H1 (cell line): ENCODE data around the gene AGFG2. TPM values are rescaled to one million over a fixed set of nuclear protein-coding genes. Genes with fewer than 3 reads are reported as not detected.

Source experiments
- CTCF ChIA-PET: fragments of 300-600 bp; sonication (Branson Sonifier 250); formaldehyde crosslinking; loops from one replicate; lab custom pipeline; 2021; ENCODE audit not compliant: partially characterized antibody; lab: Charles Lee
- POLR2A ChIA-PET: fragments of 300-600 bp; sonication (Branson Sonifier 250); formaldehyde crosslinking; loops from one replicate; lab custom pipeline; 2021; ENCODE audit warnings: inconsistent platforms; ENCODE audit not compliant: partially characterized antibody; lab: Charles Lee
- DNase-seq, 2 experiments: peaks; one replicate each; pipeline versions ENCODE4 v3.0.0 to v3.0.0-alpha.2; 2010 to 2022; ENCODE audit warnings: low spot score in 2 of 2, low read depth in 1 of 2, mixed read lengths in 1 of 2
- FAIRE-seq: peaks from 2 replicates; lab custom pipeline; 2011; peaks lifted over from hg19 to GRCh38; lab: Jason Lieb, UNC
- H2AFZ ChIP-seq: 2 replicates; pipeline ENCODE4 v1.8.1; 2012; ENCODE audit warnings: low read length, inconsistent platforms
- H2AK5ac ChIP-seq: 2 replicates; pipeline ENCODE4 v1.6.1; 2013; ENCODE audit warnings: low read depth, low read length
- H2BK120ac ChIP-seq: replicated peaks from 2 replicates; pipeline ENCODE3; 2013; ENCODE audit warnings: low read depth, low read length, inconsistent platforms
- H2BK12ac ChIP-seq: 2 replicates; pipeline ENCODE4 v1.6.1; 2013; ENCODE audit warnings: low read depth, low read length
- H2BK15ac ChIP-seq: 2 replicates; pipeline ENCODE4 v1.6.1; 2013; ENCODE audit warnings: low read length
- H2BK20ac ChIP-seq: 2 replicates; pipeline ENCODE4 v1.6.1; 2013; ENCODE audit warnings: low read length
- H2BK5ac ChIP-seq: 2 replicates; pipeline ENCODE4 v1.6.1; 2013; ENCODE audit warnings: low read depth, low read length
- H3K14ac ChIP-seq: 2 replicates; pipeline ENCODE4 v1.6.1; 2013; ENCODE audit warnings: inconsistent platforms; ENCODE audit not compliant: insufficient read length
- H3K18ac ChIP-seq: 2 replicates; pipeline ENCODE4 v1.6.1; 2013; ENCODE audit warnings: low read length; ENCODE audit errors: extremely low read depth
- H3K23ac ChIP-seq: 2 replicates; pipeline ENCODE4 v1.6.1; 2013; ENCODE audit warnings: inconsistent platforms; ENCODE audit not compliant: insufficient read length
- H3K23me2 ChIP-seq: 2 replicates; pipeline ENCODE4 v1.6.1; 2013; ENCODE audit warnings: low read depth, low read length
- H3K27ac ChIP-seq: 2 replicates; pipeline ENCODE4 v1.6.1; 2011; ENCODE audit warnings: low read depth, low read length, inconsistent platforms
- H3K27me3 ChIP-seq, 4 experiments: replicated peaks in 1 of 4; 1 replicate in 1 of 4; 2 replicates in 3 of 4; pipeline versions ENCODE4 v1.6.1 to v1.8.1; 2011 to 2013; ENCODE audit warnings: low read length in 3 of 4, mild to moderate bottlenecking in 3 of 4, inconsistent platforms in 2 of 4, mixed read lengths in 2 of 4, moderate library complexity in 1 of 4; ENCODE audit not compliant: control insufficient read depth in 3 of 4, insufficient read depth in 3 of 4; ENCODE audit errors: extremely low read depth in 1 of 4
- H3K36me3 ChIP-seq, 4 experiments: 2 replicates each; pipeline versions ENCODE4 v1.6.1 to v1.8.1; 2011 to 2013; ENCODE audit warnings: mild to moderate bottlenecking in 4 of 4, low read length in 3 of 4, moderate library complexity in 2 of 4, control low read depth in 1 of 4, inconsistent platforms in 1 of 4; ENCODE audit not compliant: insufficient read depth in 4 of 4, control insufficient read depth in 2 of 4
- H3K4ac ChIP-seq: replicated peaks from 2 replicates; pipeline ENCODE3; 2013; ENCODE audit warnings: low read length, low read depth, mixed read lengths, inconsistent platforms; ENCODE audit not compliant: insufficient read length
- H3K4me1 ChIP-seq, 4 experiments: replicated peaks in 1 of 4; 1 replicate in 1 of 4; 2 replicates in 3 of 4; pipeline versions ENCODE4 v1.6.1 to v1.8.1; 2011 to 2013; ENCODE audit warnings: low read length in 3 of 4, inconsistent platforms in 2 of 4, mixed read lengths in 1 of 4; ENCODE audit not compliant: insufficient read depth in 4 of 4, control insufficient read depth in 3 of 4
- H3K4me2 ChIP-seq, 2 experiments: 2 replicates each; pipeline versions ENCODE4 v1.6.1 to v1.8.1; 2011 to 2013; ENCODE audit warnings: low read depth in 2 of 2, low read length in 2 of 2, control low read depth in 1 of 2, inconsistent platforms in 1 of 2, mild to moderate bottlenecking in 1 of 2; ENCODE audit not compliant: insufficient read depth in 1 of 2
- H3K4me3 ChIP-seq, 4 experiments: fragments of 200-600, 300-600 bp in 1 of 4; sonication (generic), shearing (Covaris generic), sonication (Bioruptor Twin) in 1 of 4; 2 replicates each; pipeline versions ENCODE4 v1.5.1 to v1.8.1; 2011 to 2016; ENCODE audit warnings: low read length in 4 of 4, low read depth in 3 of 4, control low read depth in 2 of 4, inconsistent platforms in 2 of 4, mild to moderate bottlenecking in 2 of 4, mixed read lengths in 1 of 4, moderate library complexity in 1 of 4; ENCODE audit not compliant: insufficient read depth in 2 of 4; ENCODE audit errors: extremely low read depth in 1 of 4
- H3K56ac ChIP-seq: replicated peaks from 2 replicates; pipeline ENCODE3; 2013; ENCODE audit warnings: low read depth, mild to moderate bottlenecking, mixed read lengths, low read length, inconsistent platforms; ENCODE audit not compliant: insufficient read length
- H3K79me1 ChIP-seq: 2 replicates; pipeline ENCODE4 v1.6.1; 2013; ENCODE audit warnings: low read depth, low read length, control low read depth
- H3K79me2 ChIP-seq, 2 experiments: 2 replicates each; pipeline versions ENCODE4 v1.6.1 to v1.8.1; 2012 to 2013; ENCODE audit warnings: low read length in 2 of 2, mild to moderate bottlenecking in 2 of 2, inconsistent platforms in 1 of 2; ENCODE audit not compliant: insufficient read depth in 2 of 2, control insufficient read depth in 1 of 2
- H3K9ac ChIP-seq, 4 experiments: replicated peaks in 1 of 4; 1 replicate in 1 of 4; 2 replicates in 3 of 4; pipeline versions ENCODE4 v1.6.1 to v1.8.1; 2011 to 2013; ENCODE audit warnings: low read depth in 3 of 4, low read length in 3 of 4, control low read depth in 2 of 4, mild to moderate bottlenecking in 2 of 4, moderate library complexity in 2 of 4, inconsistent platforms in 1 of 4; ENCODE audit errors: extremely low read depth in 1 of 4
- H3K9me3 ChIP-seq, 2 experiments: 2 replicates each; pipeline versions ENCODE4 v1.6.1 to v1.8.1; 2012 to 2013; ENCODE audit warnings: mild to moderate bottlenecking in 2 of 2, moderate library complexity in 2 of 2, control low read depth in 1 of 2, inconsistent platforms in 1 of 2, low read depth in 1 of 2, low read length in 1 of 2, mixed read lengths in 1 of 2; ENCODE audit not compliant: insufficient read depth in 2 of 2
- H4K20me1 ChIP-seq, 2 experiments: replicated peaks in 1 of 2; 2 replicates each; pipeline versions ENCODE3 to v1.8.1; 2011 to 2013; ENCODE audit warnings: inconsistent platforms in 2 of 2, low read length in 2 of 2, mild to moderate bottlenecking in 1 of 2; ENCODE audit not compliant: insufficient read depth in 2 of 2, control insufficient read depth in 1 of 2
- H4K5ac ChIP-seq: 2 replicates; pipeline ENCODE4 v1.6.1; 2013; ENCODE audit warnings: low read length, low read depth, mixed read lengths, inconsistent platforms; ENCODE audit not compliant: insufficient read length
- H4K8ac ChIP-seq: 2 replicates; pipeline ENCODE4 v1.8.0; 2013; ENCODE audit warnings: mild to moderate bottlenecking, moderate library complexity, low read length, inconsistent platforms; ENCODE audit not compliant: insufficient read depth; ENCODE audit errors: extremely low read depth
- H4K91ac ChIP-seq: replicated peaks from 2 replicates; pipeline ENCODE3; 2013; ENCODE audit warnings: low read length, mixed read lengths, inconsistent platforms; ENCODE audit not compliant: insufficient read length
- BRCA1 ChIP-seq: IDR thresholded peaks from 2 replicates; pipeline ENCODE4 v1.6.1; 2012; ENCODE audit warnings: low read depth, low read length, improper control_type of control experiment
- CBX5 ChIP-seq: fragments of 300-800, 300-1000 bp; sonication (generic); IDR thresholded peaks from 2 replicates; pipeline ENCODE4 v1.7.1; 2016; ENCODE audit warnings: antibody characterized with exemption, low read length, low read depth
- GTF2F1 ChIP-seq: IDR thresholded peaks from 2 replicates; pipeline ENCODE4 v1.6.1; 2012; ENCODE audit warnings: low read depth, low read length, improper control_type of control experiment, borderline replicate concordance
- JUND ChIP-seq: IDR thresholded peaks from 2 replicates; pipeline ENCODE4 v1.6.1; 2011; ENCODE audit warnings: mild to moderate bottlenecking, improper control_type of control experiment, low read length
- KDM1A ChIP-seq: fragments of 200-600, 300-600 bp; sonication (generic); IDR thresholded peaks from 2 replicates; pipeline ENCODE4 v1.7.1; 2016; ENCODE audit warnings: mild to moderate bottlenecking, low read length, borderline replicate concordance
- KDM4A ChIP-seq: IDR thresholded peaks from one replicate; pipeline ENCODE4 v1.7.1; 2012; ENCODE audit warnings: low read depth, mild to moderate bottlenecking, moderate library complexity, low read length, inconsistent platforms; ENCODE audit not compliant: severe bottlenecking
- KDM5A ChIP-seq: fragments of 200-600 bp; IDR thresholded peaks from 2 replicates; pipeline ENCODE4 v1.7.1; 2012; ENCODE audit warnings: mild to moderate bottlenecking, low read length, inconsistent platforms, mixed read lengths
- POLR2AphosphoS5 ChIP-seq: IDR thresholded peaks from 2 replicates; pipeline ENCODE4 v1.6.1; 2011; ENCODE audit warnings: low read depth, low read length
- POU5F1 ChIP-seq: IDR thresholded peaks from 2 replicates; pipeline ENCODE4 v1.6.1; 2011; ENCODE audit warnings: low read depth, mild to moderate bottlenecking, low read length, moderate library complexity
- RAD21 ChIP-seq, 2 experiments: IDR thresholded peaks in 1 of 2; conservative IDR thresholded peaks in 1 of 2; 2 replicates each; pipeline ENCODE4 v1.6.1; 2011; ENCODE audit warnings: low read depth in 2 of 2, low read length in 2 of 2, improper control_type of control experiment in 1 of 2, inconsistent platforms in 1 of 2, mild to moderate bottlenecking in 1 of 2, moderate library complexity in 1 of 2
- RXRA ChIP-seq: IDR thresholded peaks from 2 replicates; pipeline ENCODE4 v1.6.1; 2011; ENCODE audit warnings: low read depth, mild to moderate bottlenecking, low read length, moderate library complexity; ENCODE audit not compliant: insufficient read depth
- SRF ChIP-seq: IDR thresholded peaks from 2 replicates; pipeline ENCODE4 v1.6.1; 2011; ENCODE audit warnings: mild to moderate bottlenecking, low read depth, low read length, moderate library complexity
- TCF12 ChIP-seq: IDR thresholded peaks from 2 replicates; pipeline ENCODE4 v1.6.1; 2011; ENCODE audit warnings: low read depth, mild to moderate bottlenecking, low read length
- TEAD4 ChIP-seq: IDR thresholded peaks from 2 replicates; pipeline ENCODE4 v1.6.1; 2012; ENCODE audit warnings: low read depth, low read length, inconsistent platforms, mixed read lengths
- YY1 ChIP-seq: IDR thresholded peaks from 2 replicates; pipeline ENCODE4 v1.6.1; 2011; ENCODE audit warnings: low read depth, mild to moderate bottlenecking, low read length
- WGBS, 2 experiments: shearing (Covaris generic) in 1 of 2; methylation state at CpG; one replicate each; pipeline versions ENCODE4 v1.1.6 to v1.1.7; 2013 to 2015; ENCODE audit warnings: low lambda C conversion rate in 2 of 2, mixed read lengths in 2 of 2, inconsistent platforms in 1 of 2, low coverage in 1 of 2, missing lambda C conversion rate in 1 of 2; ENCODE audit not compliant: insufficient replicate concordance in 2 of 2, insufficient coverage in 1 of 2, insufficient read length in 1 of 2; ENCODE audit errors: extremely low coverage in 1 of 2, missing lambda C conversion rate in 1 of 2; 5-methylcytosine and 5-hydroxymethylcytosine counted together
- polyA plus RNA-seq, 7 experiments: library from polyadenylated mRNA; depleted of rRNA in 3 of 7; stranded (reverse) in 5 of 7; unstranded in 2 of 7; fragments of >200 nt in 5 of 7; fragments of 200-250 nt in 2 of 7; gene quantifications; 1 replicate in 5 of 7; 2 replicates in 1 of 7; 4 replicates in 1 of 7; pipeline versions ENCODE4 v1.2.1 to v1.2.3, GENCODE V29; 2011 to 2013; ENCODE audit warnings: missing spikeins in 2 of 7, mixed read lengths in 2 of 7
- total RNA-seq: library from RNA; stranded (reverse); fragmentation: NEBNext Ultra II Directional; extraction: Animal tissue kit (Norgen Biotek cat#: 25700); gene quantifications from 2 replicates; pipeline ENCODE4 v1.2.1, GENCODE V29; 2021

Gene AGFG2
- total and polyA plus RNA-seq, 2 of the 8 experiments (the other 6 are each of a cell fraction or from before 2014, with no cell fraction given), result 7.6 to 11.2 TPM

GRCh38 chr7:100598425-100598824, 59.4 kb downstream of the AGFG2 start:
- H4K5ac ChIP-seq, result no peak overlapping the region
- H3K4me3 ChIP-seq, result no peak overlapping the region
- H2AK5ac ChIP-seq, result no peak overlapping the region
- no peak overlapping the region for H3K4me2 ChIP-seq
- ChIA-PET CTCF (interaction anchor here (0.5 to 1.8 kb wide), 9 partner anchors 12 to 41 kb away, joined by 3 to 5 read pairs (median 3); partner anchors contain the start of genes FBXO24 and MOSPD3), POLR2A (interaction anchor here (0.6 to 6.6 kb wide), 4 partner anchors 11 to 1083 kb away, joined by 3 to 67 read pairs (median 3); partner anchors contain the start of genes FBXO24 and LRCH4)
- H3K56ac ChIP-seq, result no peak overlapping the region
- H3K27ac ChIP-seq, result no peak overlapping the region
- peaks cover 7% of the 10 kb centered on the region for H3K23me2 ChIP-seq
- 94% methylated on average over 4 of the region's 4 CpGs; no CpG with 5 or more reads in 1 of the 2 experiments for WGBS, 2 experiments
- H2BK120ac ChIP-seq, result no peak overlapping the region
- H3K79me1 ChIP-seq, result 0 out of 2 replicates have a peak, but pooled peaks cover 4% of the 10 kb centered on the region
- H3K18ac ChIP-seq, result no peak overlapping the region
- no peak overlapping the region for H3K9ac ChIP-seq
- H3K79me2 ChIP-seq, result peaks cover 0 to 6% of the 10 kb centered on the region in 2 experiments; a peak in 1 of 4 replicates
- no peak overlapping the region for H4K8ac ChIP-seq
- no peak overlapping the region for H3K4ac ChIP-seq
- H3K27me3 ChIP-seq, result no peaks in the 10 kb centered on the region; a peak in 2 of 7 replicates
- no peak overlapping the region for H2BK5ac ChIP-seq
- peaks cover 0 to 20% (median 15%) of the 10 kb centered on the region in 4 experiments; a peak in 6 of 7 replicates for H3K4me1 ChIP-seq
- H3K36me3 ChIP-seq, result peaks cover 0 to 6% (median 3%) of the 10 kb centered on the region in 4 experiments; a peak in 4 of 8 replicates
- no peak overlapping the region for H4K91ac ChIP-seq
- H3K23ac ChIP-seq, result no peak overlapping the region
- H3K14ac ChIP-seq, result no peak overlapping the region
- H2AFZ ChIP-seq, result no peak overlapping the region
- H3K9me3 ChIP-seq, result no peaks in the 10 kb centered on the region
- H2BK15ac ChIP-seq, result no peak overlapping the region
- H2BK12ac ChIP-seq, result no peak overlapping the region
- FAIRE-seq (no peak), DNase-seq (no peak)
- H2BK20ac ChIP-seq, result no peak overlapping the region
- peaks cover 0 to 5% of the 10 kb centered on the region in 2 experiments for H4K20me1 ChIP-seq
- TF ChIP-seq KDM4A (no peak), POLR2AphosphoS5 (no peak), JUND (no peak), KDM5A (no peak), RAD21 (IDR thresholded peaks at IDR 0.05 in 1 of 2, conservative IDR thresholded peaks at IDR 0.05 in 1 of 2; ENCODE audit: low read depth in 2 of 2, low read length in 2 of 2) (no peak), KDM1A (no peak), TCF12 (no peak), SRF (no peak), YY1 (no peak), GTF2F1 (no peak), POU5F1 (no peak), BRCA1 (no peak), RXRA (no peak), TEAD4 (no peak), CBX5 (no peak)
